IPS-NIHi11 (cell line): ENCODE measurements around the gene TOMM40.

ENCODE experiments used
- DNase-seq: peaks from one replicate; pipeline ENCODE4 v3.0.0; 2012; ENCODE audit warnings: mixed read lengths, low spot score

TOMM40 gene

DNA sequence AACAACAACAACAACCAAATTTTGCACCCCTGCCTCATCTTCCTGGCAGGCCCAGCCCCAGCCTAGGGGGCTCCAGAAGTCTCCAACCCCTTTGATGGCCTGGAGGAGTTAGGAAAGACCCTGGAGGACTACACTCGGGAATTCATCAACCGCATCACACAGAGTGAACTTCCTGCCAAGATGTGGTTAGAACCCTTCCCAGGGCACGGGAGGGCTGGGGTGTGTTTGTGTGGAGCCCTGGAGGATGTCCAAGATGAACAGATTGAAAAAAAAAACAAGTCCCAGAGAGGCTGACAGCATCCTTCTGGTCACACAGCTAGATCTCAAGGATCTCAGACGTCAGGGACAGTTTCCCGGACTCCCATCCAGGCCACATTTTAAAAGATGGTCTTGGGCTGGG is 36.7 kb downstream of the TOMM40 start:
- DNase-seq = no peak

DNA sequence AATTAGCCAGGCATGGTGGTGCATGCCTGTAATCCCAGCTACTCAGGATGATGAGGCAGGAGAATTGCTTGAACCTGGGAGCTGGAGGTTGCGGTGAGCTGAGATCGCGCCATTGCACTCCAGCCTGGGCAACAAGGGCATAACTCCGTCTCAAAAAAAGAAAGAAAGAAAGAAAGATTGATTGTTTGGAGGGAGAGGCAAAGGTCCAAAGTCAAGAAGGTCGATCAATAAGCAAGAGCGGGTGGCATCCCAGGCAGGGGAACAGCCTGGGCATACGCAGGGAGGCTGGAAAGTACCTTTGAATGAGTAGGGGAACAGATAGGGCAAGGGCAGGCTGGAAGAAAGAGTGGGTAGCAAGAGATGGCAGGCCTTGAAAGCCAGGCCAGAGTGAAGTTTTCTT is 39.0 kb downstream of the TOMM40 start:
- DNase-seq = no peak

DNA sequence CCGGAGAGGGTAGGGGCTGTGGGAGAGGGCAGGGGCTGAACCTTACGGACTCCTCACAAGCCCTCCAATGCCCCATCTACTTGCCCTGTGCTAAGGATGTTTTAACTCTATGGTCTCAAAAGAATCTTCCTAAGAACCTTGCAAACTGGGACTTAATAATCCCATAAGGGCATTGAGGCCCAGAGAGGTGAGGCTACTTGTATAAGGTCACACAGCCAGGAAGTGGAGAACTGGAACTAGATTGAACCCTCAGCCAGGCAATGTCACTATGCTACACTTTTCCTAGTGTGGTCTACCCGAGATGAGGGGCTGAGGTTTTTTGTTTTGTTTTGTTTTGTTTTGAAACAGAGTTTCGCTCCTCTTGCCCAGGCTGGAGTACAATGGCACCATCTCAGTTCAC is 40.5 kb downstream of the TOMM40 start:
- DNase-seq = no peak

DNA sequence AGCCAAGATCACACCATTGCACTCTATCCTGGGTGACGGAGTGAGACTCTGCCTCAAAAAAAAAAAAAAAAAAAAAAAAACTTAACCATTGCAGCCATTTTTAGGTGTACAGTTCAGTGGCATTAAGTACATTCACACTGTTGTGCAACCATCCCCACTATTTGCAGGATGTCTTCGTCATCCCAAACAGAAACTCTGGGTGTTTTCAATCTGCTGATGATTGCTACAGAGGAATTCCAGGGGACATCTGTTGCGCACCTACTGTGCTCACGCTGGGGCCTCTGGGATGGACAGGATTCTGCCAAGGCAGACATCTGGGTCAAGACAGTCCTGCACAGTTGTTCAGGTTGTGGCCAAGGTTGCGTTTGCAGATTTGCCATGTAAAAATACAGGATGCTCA is 48.6 kb downstream of the TOMM40 start:
- DNase-seq = no peak

DNA sequence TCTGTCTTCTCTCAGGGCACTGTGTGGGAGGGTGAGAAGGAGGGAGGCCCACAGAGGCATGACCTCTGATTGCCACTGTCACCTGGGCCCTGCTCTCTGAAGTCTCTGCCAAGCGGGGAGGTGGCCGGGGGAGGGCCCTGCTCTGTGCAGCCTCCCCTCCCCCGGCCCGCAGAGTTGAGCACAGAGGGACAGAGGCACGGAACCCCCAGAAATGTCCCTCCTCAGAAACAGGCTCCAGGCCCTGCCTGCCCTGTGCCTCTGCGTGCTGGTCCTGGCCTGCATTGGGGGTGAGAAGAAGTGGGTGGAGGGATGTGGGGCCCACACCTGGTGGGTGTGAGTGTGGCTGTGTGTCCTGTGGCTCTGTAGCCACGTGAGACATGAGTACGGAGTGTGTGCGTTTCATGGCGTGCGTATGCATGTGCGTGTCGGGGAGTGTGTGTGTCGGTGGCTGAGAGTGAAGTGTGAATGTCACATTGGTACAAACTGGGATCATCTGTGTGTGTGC is 51.1 kb downstream of the TOMM40 start, which contains the start of gene APOC4:
Gene APOC4 (plus strand): TSS at position 171 of the 505 bp plus-strand sequence. CDS start 41 bp downstream, at position 212.
- no peak for DNase-seq

DNA sequence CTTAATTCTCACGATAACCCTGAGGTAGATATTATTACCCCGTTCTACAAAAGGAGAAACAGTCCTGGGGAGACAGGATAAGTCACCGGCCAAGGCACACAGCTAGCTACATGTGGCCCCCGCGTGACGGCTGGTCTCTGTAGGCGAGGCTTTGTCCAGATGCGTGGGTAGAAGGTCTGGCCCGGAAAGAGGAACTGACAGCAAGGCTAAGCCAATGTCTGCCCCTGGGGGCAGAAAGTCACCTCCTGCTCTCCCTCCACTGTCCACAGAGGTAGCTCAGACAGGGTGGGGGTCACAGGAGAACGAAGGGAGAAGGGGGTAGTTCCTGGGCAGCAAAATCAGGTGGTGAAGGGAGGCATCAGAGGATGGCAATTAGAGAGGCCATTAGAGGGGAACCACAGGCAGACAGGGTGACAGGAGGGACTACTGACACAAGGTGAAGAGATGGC is 52.8 kb downstream of the TOMM40 start:
- peak; percentile 25 for DNase-seq

DNA sequence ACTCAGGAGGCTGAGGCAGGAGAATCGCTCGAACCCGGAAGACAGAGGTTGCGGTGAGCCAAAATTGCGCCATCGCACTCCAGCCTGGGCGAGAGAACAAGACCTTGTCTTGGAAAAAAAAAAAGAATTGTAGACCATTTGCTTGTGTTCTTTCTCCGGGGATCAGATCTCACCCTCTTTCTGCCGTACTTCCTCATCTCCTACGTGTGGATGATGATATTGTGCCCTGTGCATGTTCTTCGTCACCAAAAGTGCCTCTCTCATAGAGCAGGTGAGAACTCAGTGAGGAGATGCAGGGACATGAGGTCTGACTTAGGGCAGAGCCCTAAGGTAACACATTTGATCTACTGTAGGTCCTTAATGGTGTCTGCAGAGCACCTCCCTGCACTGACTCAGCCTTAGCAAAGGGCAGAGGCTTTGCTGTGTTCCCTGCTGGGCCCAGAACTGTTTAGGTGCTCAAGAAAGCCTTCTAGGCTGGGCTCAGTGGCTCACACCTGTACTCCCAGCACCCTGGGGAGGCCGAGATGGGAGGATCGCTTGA is 56.1 kb downstream of the TOMM40 start:
- no peak for DNase-seq

DNA sequence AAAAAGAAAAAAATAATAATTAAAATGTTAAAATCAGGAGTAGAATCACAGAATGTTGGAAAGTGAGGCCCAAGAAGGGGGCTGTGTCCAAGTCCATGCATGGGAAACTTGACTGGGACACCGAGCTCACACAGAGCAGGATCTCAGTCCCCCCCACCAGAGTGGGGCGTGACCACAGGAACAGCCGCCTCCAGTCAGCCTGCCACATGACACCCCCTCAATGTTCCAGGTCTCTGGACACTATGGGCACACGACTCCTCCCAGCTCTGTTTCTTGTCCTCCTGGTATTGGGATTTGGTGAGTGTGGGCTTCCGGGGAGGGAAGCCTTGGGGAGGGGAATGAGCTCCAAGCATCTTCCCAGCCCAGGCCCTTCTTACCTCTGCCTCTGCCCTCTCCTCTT is 57.2 kb downstream of the TOMM40 start:
- no peak for DNase-seq

DNA sequence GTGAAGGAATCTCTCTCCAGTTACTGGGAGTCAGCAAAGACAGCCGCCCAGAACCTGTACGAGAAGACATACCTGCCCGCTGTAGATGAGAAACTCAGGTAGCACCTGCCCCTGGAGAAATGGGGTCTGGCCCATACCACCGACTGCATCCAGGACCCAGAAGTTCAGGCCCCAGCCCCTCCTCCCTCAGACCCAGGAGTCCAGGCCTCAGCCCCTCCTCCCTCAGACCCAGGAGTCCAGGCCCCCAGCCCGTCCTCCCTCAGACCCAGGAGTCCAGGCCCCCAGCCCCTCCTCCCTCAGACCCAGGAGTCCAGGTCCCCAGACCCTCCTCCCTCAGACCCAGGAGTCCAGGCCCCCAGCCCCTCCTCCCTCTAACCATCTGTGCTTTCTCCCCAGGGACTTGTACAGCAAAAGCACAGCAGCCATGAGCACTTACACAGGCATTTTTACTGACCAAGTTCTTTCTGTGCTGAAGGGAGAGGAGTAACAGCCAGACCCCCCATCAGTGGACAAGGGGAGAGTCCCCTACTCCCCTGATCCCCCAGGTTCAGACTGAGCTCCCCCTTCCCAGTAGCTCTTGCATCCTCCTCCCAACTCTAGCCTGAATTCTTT is 57.8 kb downstream of the TOMM40 start:
- DNase-seq = no peak

DNA sequence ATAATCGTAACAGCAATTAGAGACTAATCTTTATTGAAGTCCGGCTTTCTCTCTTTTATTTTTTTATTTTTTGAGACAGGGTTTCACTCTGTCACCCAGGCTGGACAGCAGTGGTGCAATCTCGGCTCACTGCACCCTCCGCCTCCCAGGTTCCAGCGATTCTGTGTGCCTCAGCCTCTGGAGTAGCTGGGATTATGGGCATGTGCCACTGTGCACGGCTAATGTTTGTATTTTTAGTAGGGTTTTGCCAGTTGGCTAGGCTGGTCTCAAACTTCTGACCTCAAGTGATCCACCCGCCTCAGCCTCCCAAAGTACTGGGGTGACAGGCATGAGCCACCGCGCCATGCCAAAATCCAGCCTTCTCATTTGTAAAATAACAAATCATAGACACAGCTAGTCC is 58.5 kb downstream of the TOMM40 start:
- DNase-seq = no peak

DNA sequence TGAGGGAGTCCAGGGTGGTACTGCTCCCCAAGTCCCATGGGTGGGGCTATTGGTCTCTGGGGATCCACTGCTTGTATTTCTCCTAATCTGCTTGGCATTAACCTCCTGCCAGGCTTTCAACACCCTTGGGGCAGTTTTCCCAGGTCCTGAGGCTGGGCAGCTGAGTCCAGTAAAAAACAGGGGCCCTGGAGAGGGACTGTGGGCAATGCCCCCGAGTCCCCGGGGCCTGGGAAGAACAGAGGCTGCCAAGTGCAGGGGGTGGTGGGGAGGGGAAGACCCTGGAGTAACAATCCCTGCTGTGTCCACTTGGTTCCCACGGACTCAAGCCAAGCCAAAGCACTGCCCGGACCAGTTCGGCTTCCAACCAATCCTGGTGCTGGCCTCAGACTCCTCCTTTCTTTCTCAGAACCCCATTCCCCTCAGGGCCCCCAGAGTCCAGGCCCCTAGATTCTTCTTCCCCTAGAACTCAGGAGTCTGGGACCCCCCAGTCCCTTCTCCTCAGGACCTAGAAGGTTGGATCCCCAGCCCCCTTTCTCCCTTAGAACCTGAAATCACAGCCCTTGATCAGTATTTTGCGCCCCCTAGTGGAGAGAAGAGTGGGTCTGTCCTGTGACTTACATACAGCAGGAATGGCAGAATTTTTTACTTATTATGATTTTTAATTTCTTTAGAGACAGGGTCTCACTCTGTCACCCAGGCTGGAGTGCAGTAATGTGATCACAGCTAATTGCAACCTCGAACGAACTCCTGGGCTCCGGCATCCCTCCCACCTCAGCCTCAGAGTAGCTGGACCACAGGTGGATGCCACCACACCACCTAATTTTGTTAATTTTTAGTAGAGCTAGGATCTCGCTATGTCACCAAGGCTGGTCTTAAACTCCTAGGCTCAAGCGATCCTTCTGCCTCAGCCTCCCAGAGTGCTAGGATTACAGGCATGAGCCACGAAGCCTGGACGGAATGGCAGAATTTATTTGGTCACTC is 60.4 kb downstream of the TOMM40 start:
- peak; percentile 85 for DNase-seq
